Activated CD4-positive, alpha-beta T cell treated with anti-CD3 and anti-CD28 coated beads, Interleukin-2, amount 50 U/mL, for 4 hours (primary cell): ENCODE results near the gene UBTF.
A peak's percentile ranks its signal among the peaks of the same experiment; 100 is the strongest.

Source experiments
- DNase-seq, 2 experiments: peaks; one replicate each; pipeline ENCODE4 v3.0.0-alpha.2; 2020

UBTF gene

DNA sequence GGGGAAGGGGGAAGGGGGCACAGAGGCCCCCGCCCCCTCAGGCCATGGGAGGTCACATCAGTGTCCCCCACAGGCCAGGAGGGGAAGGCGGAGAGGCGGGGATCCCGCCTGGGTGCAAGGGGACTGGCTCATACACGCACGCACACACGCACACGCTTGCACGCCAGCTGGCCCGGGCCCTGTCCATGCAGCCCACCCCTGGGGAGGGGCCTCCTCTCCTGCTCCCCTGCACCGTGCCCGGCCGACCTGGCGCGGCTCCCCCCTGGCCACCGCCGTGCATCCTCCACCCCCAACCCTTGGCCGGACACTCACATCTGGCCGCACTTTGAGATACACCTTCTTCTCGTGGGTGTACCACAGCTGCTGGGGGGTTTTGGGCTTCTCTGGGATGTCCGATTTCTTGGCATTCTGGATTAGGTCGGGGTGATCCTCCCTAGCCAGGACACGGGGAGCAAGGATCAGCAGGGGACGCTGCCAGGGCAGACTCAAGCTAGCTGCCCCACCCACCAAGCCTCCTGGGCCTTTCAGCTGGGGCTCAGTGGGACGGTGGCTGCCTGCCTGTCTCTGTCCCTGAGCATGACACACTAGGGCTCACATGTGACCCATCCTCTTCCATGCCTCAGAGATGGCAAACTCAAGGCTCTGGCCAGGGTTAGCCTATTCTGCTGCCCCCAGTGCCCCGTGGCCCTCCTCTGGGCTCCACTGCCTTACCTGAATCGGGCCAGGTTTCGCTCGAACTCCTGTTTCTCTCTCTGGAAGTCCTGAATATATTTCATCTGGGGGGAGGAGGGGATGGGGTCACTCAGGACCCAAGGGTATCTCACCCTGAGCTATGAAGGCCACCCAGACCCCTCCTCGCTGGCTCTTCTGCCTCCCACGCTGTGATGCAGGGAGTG lies 6.7 kb downstream of the UBTF start:
- DNase-seq, result no peak

DNA sequence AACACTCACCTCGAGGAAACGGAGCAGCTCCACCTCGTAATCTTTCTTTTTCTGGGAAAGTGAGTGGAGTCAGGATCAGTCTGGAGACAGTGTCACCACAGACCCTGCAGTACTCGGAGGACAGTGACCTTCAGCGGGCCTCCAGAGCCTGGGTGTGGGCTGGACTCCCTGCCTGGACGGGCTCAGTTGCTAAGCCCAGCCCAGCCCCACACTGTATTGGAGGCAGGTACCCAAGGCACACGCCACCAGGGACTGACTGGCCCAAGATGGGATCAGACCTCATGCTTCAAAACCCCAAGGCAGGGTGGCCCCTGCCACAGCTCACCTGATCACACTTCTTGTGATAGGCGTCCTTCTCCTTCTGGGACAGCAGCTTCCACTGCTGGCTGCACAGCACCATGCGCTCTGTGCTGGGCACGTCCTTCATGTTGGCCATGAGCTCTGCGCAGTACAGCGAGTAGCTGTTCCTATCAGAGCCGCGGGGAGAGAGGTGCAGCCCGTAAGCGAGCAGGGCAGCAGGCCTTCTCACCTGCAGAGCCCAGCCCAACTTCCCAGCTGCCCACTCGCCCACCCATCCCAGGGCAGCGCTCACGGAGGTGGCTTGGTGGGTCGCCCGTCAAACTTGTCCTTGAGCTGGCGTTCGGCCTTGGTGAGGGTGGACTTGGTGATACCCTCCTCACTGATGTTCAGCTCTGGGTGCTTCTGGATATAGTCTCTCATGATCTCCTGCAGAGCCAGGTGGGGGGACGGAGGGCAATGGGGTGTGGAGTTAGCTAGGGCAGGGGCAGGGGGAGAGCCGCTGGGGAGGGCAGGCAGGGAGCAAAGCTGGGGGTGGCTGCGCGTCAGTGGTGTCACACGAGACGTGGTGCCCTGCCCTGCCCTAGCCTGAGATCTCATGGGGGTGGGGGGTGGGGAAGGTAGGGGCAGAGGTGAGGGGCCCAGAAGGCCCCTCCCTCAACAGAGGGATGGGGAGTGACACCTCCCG lies 7.9 kb downstream of the UBTF start:
- no peak for DNase-seq

DNA sequence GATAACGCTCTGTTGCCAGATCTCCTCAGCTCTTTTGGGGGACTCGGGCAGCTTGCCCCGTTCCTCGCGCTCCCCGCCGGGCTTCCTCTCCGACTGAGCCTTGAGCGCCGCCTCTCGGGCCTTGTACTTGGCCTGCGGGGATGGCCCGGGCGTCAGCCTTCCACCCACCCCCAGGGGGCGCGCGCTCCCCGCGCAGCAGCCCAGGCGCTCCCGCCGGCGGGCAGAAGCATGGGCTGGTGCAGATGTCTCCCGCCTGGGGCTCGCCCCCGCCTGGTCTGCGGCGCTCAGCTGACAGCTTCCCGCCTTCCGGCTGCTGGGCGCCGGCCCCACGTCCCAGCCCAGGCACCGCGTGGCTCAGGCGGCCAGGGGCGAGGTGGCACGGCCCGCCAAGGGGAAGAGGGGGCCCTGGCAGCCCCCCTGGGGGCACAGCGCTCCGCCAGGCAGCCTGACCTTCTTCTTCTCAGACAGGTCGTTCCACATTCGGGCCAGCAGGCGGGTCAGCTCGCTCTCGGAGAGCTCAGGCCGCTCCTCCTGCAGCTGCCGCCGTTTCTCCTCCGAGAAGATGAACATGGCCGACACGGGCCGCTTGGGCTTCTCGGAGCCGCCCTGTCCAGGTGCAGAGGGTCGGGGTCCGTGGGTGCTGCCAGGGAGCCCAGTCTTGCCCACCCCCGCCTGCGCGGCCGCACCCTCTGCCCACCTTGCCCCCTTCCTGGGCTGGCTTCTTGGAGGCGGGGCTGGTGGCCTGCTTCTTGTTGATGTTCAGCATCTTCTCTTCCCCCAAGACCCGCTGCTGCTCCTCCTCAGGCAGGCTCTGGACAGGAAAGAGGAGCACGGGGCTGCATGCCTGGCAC lies 8.9 kb downstream of the UBTF start:
- peak; percentile 85 to 87 for DNase-seq

DNA sequence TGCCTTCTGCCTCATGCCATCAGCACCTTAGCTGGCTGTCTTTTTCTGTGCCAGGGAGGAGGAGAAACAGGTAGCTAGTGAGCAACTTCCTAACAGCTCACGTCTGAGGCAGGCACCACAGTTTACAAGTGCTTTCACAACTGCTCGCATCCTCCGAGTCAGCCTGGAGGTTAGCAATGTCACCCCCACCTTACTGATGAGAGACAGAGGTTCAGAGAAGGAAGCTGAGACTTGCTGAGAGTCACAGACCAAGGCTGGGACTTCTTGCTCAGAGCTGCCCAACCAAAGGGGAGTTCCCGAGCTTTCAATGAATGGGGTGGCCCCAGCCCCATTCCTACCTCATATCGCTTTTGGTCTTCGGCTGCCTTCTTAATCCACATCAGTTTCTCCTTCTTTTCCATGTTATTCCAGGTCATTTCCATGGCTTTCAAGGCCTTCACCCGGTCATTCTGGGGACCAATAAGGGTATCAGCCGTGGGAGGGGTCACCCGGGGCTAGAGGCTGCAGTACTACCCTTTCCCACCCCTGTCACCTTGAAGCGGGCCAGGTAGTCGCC lies 9.6 kb downstream of the UBTF start:
- peak; percentile 18 to 27 for DNase-seq

DNA sequence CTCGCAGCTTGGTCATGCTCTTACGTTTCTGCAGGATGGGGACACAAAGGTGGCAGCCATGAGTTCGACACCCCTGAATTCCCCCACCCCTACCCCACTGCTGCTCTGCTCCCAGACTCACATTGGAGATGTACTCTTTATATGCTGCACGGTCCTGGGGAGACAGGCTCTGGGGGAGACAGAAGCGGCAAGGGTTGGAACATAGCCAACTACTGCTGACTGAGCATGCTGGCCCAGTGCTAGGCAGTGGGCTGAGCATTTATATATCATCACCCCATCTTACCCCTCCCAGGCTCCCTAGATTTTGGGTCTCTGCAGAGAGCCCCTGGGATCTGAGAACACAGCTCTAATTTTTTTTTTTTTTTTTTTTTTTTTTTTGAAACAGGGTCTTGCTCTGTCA lies 11.7 kb downstream of the UBTF start:
- DNase-seq, result no peak

DNA sequence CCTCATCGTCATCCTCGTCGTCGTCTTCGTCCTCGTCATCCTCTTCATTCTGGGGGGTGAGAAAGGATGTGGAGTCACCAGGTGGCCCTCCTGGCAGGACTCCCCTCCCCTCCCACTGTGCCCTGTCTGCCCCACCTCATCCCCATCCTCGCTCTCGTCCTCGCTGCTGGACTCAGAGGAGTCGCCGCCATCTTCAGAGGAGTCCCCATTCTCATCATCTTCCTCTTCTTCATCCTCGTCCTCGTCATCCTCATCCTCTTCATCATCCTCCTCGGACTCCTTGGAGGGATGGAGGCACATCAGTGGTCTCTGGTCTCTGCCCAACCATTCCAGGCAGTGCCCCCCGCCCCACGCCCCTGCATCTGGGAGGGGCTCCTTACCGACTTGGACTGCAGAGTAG lies 12.2 kb downstream of the UBTF start:
- DNase-seq, result no peak

DNA sequence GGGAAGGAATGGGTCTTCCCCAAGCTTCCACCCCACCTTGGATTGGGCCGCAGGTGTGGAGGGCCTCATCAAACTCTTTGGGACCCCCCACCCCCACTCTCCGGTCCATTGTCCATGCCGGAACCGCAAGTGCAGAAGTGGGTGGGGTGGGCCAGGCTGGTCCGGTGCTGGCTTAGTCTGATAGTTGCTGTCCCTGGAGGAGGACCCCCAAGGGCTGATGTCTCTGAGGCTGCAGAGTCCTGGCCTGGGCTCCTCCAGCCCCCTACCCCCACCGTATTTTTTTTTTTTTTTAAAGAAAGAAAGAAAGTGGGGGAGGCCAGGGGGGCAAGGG lies 12.7 kb downstream of the UBTF start:
- no peak for DNase-seq

DNA sequence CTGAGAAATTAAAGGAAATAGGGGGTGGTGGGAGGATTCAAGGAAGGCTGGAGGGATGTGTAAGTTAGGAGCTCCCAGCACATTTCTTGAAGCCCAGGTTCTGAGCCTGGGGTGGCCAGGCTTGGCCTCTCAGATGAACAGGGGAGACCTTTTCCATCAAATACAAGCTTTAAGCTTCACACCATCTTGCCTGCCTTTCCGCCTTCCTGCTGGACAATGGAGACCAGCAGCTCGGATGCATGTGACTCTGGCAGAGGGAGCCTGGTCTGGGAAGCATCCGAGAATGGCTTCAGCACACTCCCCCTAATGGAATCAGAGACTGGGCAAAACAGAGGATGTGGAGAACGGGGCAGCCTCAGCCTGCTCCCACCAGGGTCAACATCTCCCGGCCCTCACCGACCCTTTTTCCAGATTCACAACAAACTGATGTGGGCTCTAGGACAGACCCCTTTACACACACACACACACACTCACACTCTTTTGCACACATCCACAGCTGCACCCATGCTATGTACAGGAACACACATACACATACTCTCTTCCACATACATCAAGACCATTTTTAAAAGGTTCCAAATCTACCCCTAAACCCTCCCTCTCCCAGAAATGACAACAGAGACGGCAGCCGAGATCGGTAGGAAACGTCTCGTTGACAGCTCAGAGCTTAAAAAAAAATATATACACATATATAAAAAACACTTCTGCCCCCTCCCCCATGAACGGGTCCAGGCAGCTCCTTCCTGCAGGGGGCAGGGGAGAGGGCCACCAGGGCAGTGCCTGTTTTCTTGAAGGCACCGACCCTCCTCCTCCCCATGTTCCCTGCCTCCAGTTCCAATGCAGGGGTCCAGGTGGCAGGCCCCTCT lies 13.3 kb downstream of the UBTF start:
- no peak for DNase-seq

DNA sequence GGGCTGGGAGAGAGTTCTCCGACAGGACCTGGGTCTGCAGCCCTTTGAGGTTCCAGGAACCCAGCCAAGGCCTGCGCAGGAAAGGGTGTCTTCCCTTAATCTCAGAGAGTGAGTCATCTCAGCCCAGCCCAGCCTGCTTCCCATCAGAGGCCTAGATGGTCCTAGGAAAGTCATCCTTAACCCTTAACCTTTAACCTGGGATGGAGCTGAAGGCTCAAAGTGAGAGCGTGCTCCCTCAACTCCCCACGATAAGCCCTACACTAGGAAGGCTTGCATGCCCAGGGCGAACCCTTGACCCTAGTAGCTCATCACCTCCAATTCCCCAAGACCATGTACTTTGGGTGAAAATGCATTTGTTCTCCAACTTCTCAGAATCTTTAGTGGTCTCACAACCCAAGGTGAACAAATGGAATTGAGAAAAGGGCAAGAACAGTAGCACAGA lies 15.0 kb downstream of the UBTF start:
- no peak for DNase-seq

DNA sequence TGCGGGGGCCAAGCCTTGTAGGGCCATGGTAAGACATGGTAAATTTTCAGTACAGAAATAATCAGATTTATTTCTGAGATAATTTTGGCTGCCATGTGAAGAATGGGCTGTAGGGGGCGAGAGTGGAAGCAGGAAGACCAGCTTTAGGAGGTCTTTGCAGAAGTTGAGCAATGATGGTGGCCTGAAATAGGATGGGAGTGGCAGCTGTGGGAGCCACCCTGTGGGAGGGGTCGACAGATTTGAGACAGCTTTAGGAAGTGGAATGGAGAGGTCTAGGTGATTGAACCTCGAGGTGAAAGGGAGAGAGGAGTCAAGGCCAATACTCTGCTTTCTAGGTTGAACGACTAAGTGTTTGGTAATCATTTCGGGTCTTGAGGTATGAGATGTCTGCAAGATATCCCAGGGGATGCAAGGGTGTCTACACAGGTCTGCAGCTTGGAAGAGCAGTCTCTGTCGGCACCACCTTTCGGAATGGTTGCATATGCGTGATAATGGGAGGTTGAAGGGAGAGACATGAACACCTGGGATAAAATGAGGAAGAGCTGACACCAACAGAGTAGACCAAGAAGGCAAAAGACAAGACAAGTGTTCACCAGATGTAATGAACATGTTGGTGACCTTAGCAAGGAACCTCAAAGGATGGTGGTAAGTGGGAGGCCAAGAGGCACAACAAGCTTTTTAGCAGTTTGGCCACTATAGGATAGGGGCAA lies 15.6 kb downstream of the UBTF start:
- DNase-seq, result peak; percentile 38

DNA sequence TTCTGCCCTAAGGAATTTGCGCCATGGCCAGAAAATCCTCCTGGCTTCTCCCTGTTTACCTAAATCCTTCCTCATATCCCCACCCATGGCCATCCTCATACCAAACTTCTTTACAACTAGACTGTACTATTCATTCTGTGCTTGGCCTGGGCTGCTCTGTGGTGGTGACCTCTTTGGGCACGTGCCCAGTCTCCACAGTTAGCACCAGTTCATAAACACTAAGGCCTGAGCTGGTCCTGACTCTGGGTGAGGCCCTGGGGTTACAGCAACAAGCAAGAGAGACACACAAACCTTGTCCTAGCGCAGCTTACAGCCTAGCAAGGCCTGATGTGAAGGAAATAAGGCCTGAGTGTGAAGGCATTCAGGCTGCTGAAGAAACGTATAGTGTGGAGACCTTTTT lies 16.7 kb downstream of the UBTF start:
- no peak for DNase-seq

DNA sequence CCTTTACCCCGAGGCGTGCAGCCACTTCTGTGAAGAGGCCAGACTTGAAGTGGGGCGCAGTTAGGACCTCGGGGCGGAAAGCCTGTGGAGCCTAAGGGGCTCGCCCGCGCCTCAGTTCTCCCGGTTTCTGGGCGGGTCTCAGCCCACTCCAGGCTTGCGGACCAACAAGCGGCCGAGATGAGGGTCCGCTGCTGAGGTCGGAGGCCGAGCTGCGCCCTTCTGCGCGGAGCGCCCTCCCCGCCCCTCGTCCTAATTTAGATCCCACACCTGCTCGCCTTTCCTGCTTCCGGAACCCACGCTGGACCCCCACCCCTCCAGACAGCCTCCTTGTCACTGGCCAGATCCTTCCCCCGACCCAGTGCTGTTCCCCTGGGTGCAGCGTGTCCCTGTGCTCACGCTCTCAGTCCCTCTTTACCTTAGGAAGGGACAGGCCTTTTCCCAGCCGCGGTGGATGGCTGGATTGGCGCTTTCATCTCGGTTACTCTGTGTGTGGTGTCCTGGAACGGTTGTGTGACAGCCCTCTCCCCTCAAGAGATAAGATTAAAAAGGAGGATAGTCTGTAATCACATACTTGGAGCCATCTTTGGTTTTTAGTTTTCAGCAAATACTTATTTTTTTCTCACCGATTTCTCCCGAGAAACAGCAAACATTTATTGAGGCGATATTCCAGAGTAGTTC lies 18.9 kb downstream of the UBTF start:
- DNase-seq, result no peak

DNA sequence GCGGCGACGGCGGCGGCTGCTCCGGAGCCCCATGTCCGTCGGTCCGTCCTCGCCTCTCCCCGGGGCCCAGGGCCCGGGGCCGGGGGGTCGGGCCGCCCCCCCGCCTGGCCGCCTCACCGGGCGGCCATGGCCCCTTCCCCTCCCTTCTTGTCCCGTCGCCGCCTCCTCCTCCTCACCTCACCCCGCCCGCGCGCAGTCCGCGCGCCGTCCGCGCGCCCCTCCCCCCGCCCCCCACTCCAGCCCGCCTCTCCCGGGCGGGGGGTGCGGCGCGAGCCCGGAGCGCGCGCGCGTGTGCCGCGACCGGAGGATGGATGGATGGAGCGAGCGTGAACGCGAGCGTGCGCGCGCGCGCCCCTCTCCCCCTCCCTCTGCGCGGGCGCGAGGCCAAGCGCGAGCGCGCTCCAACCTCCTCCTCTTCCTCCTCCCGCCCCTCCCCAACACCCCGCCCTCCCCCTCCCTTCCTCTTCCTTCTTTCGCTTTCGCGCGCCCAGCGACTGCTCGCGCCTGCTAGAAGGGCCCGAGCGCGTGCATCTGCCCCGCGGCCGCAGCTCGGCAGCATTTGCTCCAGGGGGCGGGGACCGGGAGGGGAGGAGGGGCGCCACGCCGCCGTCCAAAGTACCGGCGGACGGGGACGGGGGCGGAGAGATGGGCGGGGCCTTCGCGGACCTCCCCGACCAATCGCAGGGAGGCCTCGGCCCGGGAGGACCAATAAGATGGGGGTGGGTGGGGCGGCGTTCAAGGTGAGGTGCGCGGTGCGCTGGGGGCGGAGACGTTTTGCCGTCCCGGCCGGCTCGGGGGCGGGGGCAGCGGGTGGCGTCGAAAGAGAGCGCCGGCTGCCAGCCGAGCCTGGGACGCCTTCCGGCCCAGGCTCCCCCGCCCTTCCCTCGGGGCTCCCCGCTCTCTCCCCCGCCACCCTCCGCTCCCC lies 19.7 kb downstream of the UBTF start, which contains the start of gene ATXN7L3:
TSS of gene ATXN7L3 (minus strand) at position 332 of the 925 bp plus-strand sequence. CDS start 1,814 bp downstream, outside the sequence.
- DNase-seq, result peak; percentile 100

DNA sequence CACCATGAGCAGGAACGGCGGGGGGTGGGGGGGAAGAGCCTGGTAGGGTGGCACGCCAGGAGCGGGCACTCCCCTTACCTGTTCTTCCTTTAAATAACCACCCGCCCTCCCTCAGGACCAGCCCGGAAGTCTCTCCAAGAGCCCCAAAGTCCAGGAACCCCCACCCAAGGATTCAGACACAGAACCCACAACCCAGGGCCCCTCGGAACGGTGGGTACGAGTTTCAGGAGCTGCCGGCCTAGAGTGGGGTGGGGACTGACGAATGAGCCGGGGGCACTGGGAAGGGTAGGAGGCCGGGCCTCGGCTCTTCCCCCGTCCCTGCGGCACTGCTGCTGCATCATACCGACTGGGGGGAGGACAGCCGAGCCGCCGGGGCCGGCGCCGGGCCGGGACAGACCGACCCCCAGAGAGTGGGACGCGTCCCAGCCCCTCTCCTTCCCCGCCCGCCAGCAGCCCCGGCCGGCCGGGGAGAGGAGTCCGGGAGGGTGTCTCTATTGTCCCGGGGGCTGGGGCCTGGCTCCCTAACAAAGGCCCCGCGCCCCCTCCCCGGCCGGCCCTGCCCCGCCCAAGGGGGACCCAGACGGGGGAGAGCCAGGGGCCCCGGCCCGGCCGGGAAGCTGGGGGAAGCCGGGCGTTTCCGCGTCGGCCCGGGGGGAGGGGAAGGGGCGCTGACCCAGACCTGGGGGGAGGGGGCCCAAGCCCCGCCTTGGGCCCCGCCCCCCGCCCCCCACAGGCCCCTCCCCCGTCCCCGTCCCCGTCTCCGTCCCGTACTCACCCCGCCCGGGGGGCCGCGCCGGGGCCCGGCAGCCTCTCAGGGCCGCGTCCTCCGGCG lies 20.5 kb downstream of the UBTF start:
- DNase-seq, result peak; percentile 33 to 35

DNA sequence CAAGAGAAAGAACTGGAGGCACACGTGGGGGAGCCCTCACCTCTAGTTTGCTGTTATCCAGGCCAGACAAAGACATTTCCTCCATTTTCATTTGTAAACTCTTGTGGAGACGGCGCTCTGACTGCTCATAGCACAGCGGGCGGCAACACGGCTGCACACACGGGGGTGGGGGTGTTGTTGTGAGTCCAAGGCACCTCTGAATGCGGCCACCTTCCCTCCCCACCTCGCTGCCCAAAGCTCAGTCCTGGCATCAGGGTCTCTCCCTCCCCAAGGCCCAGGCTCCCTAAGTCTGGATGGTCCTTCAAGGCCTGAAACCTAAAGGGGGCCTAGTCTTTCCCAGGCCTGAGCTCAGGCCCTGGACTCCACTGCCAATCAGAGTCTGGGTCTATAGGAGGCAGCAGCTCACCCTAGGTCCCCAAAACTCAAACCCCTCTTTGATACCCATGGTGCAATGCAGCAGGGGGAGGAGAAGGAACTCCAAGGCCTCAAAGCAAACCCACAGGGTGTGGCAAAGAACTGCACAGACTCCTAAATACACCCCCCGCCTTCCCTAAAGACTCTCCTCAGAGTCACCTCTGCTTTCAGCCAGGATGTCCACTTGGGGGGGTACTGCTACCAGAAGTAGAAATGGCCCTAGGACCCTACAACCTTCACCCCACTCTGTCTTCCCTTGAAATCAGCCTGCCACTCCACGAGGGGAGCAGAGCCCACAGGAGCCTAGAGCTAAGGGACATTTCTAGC lies 21.3 kb downstream of the UBTF start:
- DNase-seq, result peak; percentile 20 to 37

DNA sequence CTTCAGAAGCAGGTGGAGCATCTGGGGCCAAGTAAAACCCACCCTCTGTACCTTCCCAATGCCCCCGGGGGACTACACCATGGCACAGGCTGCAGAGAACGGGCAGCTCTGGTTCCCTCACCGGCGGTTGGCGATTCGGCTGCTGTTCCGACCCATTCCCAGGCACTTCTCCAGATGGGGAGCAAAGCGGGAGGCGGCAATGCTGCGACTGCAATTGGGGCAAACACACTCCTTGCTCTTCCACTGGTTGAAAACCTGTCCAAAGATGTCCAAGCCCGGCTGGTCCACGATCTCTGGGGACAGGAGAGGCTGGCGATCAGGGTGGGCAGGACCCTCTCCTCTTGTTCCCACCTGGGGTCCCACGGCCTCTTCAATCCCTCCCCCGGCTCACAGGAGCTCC lies 22.4 kb downstream of the UBTF start:
- no peak for DNase-seq
